Measurements from ENCODE around the gene POLR3E. TPM values are rescaled to one million over a fixed set of nuclear protein-coding genes. Genes with fewer than 3 reads are reported as not detected.
A peak's percentile ranks its signal among the peaks of the same experiment; 100 is the strongest.
"Not testable (repeated sequence)": the region's sequence is repeated elsewhere in the genome, so short reads cannot be mapped to it uniquely, and the experiment has no call there.

POLR3E gene
- total RNA-seq, 1 experiment from 2014 or later = 95.2 TPM

GRCh38 chr16:22297871-22298733 is 893 bp downstream of the POLR3E start:
- peak; percentile 83 for DNase-seq
- TF ChIP-seq, protein P1, sequence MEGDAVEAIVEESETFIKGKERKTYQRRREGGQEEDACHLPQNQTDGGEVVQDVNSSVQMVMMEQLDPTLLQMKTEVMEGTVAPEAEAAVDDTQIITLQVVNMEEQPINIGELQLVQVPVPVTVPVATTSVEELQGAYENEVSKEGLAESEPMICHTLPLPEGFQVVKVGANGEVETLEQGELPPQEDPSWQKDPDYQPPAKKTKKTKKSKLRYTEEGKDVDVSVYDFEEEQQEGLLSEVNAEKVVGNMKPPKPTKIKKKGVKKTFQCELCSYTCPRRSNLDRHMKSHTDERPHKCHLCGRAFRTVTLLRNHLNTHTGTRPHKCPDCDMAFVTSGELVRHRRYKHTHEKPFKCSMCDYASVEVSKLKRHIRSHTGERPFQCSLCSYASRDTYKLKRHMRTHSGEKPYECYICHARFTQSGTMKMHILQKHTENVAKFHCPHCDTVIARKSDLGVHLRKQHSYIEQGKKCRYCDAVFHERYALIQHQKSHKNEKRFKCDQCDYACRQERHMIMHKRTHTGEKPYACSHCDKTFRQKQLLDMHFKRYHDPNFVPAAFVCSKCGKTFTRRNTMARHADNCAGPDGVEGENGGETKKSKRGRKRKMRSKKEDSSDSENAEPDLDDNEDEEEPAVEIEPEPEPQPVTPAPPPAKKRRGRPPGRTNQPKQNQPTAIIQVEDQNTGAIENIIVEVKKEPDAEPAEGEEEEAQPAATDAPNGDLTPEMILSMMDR (IDR thresholded peaks at IDR 0.05; ENCODE audit: unreplicated experiment) = no peak
- Mint-ChIP-seq H3K9me3 (ENCODE audit: low read depth, unreplicated experiment) (no peaks in the 10 kb centered on the region), H3K27ac (ENCODE audit: unreplicated experiment) (peak overlapping the region; percentile 99), H3K36me3 (ENCODE audit: insufficient read depth, unreplicated experiment) (peaks cover 50% of the 10 kb centered on the region), H3K4me3 (ENCODE audit: low read depth, unreplicated experiment) (peak overlapping the region; percentile 97), H3K27me3 (ENCODE audit: unreplicated experiment) (no peaks in the 10 kb centered on the region), H3K4me1 (ENCODE audit: low read depth, unreplicated experiment) (peaks cover 22% of the 10 kb centered on the region)
- intact Hi-C loops (cut with micrococcal nuclease; ENCODE audit: unreplicated experiment) = loop anchor here (1.0 to 2.0 kb wide), 3 partner anchors 61 to 103 kb away; no protein-coding TSS in a partner anchor
- CTCF ChIA-PET = interaction anchor here (0.6 to 2.1 kb wide), 4 partner anchors 92 to 110 kb away, joined by 3 to 15 read pairs (median 3); partner anchors contain the start of gene EEF2K
- TSS peak; percentile 100 for BruUV-seq (replicated peaks)

DNA sequence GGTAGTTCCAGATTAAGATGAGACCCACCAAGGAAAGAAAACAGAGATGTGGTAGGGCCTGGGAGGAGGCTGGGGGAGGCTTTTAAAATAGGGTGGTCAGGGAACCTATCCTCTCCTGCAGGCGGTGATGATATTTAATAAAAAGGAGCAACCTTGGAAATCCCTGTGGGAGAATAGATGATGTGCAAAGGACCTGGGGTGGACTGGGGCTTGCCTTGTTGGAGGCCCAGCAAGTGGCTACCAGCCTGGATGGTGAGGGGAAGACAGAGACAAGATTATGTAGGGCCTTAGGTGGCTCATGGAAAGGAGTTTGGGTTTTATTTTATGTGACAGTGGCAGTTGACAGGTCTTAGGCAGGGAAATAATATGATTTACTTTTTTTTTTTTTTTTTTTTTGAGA is 1.8 kb downstream of the POLR3E start:
- intact Hi-C loops (cut with micrococcal nuclease; ENCODE audit: unreplicated experiment) = no loop called here

GRCh38 chr16:22300427-22301071 is 3.3 kb downstream of the POLR3E start:
- TF ChIP-seq, protein P1 (IDR thresholded peaks at IDR 0.05; ENCODE audit: unreplicated experiment) = peak; percentile 58

More for the DNA sequence above, 1.8 kb downstream of the POLR3E start:
- Mint-ChIP-seq H3K36me3 (ENCODE audit: insufficient read depth, unreplicated experiment) (peaks cover 55% of the 10 kb centered on the region), H3K27ac (ENCODE audit: unreplicated experiment) (peak overlapping the region; percentile 99), H3K4me1 (ENCODE audit: low read depth, unreplicated experiment) (peaks cover 22% of the 10 kb centered on the region), H3K27me3 (ENCODE audit: unreplicated experiment) (no peaks in the 10 kb centered on the region), H3K4me3 (ENCODE audit: low read depth, unreplicated experiment) (peak overlapping the region; percentile 97), H3K9me3 (ENCODE audit: low read depth, unreplicated experiment) (no peaks in the 10 kb centered on the region)
- BruUV-seq (replicated peaks) = no TSS peak
- CTCF ChIA-PET = interaction anchor here (0.9 kb wide), 1 partner anchor 103 kb away, joined by 3 read pairs; no protein-coding TSS in a partner anchor
- TF ChIP-seq, protein P1 (IDR thresholded peaks at IDR 0.05; ENCODE audit: unreplicated experiment) = no peak
- DNase-seq = no peak

DNA sequence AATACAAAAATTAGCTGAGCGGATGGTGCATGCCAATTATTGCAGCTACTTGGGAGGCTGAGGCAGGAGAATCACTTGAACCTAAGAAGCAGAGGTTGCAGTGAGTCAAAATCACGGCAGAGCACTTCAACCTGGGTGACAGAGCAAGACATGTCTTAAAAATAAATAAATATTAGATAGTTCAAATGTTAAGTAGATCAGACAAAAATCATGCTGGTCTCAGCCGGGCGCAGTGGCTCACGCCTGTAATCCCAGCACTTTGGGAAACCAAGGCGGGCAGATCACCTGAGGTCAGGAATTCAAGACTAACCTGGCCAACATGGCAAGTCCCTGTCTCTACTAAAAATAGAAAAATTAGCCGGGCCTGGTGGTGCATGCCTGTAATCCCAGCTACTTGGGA is 4.2 kb downstream of the POLR3E start:
- H3K4me3 Mint-ChIP-seq (ENCODE audit: low read depth, unreplicated experiment); H3K9me3 Mint-ChIP-seq (ENCODE audit: low read depth, unreplicated experiment); H3K27ac Mint-ChIP-seq (ENCODE audit: unreplicated experiment); BruUV-seq (replicated peaks); intact Hi-C loops (cut with micrococcal nuclease; ENCODE audit: unreplicated experiment); CTCF ChIA-PET; H3K27me3 Mint-ChIP-seq (ENCODE audit: unreplicated experiment); DNase-seq: not testable (repeated sequence)
- H3K36me3 Mint-ChIP-seq (ENCODE audit: insufficient read depth, unreplicated experiment) = peaks cover 54% of the 10 kb centered on the region
- peaks cover 22% of the 10 kb centered on the region for H3K4me1 Mint-ChIP-seq (ENCODE audit: low read depth, unreplicated experiment)

More at GRCh38 chr16:22300427-22301071, 3.3 kb downstream of the POLR3E start:
- Mint-ChIP-seq H3K27ac (ENCODE audit: unreplicated experiment) (no peak overlapping the region), H3K4me3 (ENCODE audit: low read depth, unreplicated experiment) (no peak overlapping the region), H3K9me3 (ENCODE audit: low read depth, unreplicated experiment) (no peaks in the 10 kb centered on the region), H3K4me1 (ENCODE audit: low read depth, unreplicated experiment) (peaks cover 22% of the 10 kb centered on the region), H3K36me3 (ENCODE audit: insufficient read depth, unreplicated experiment) (peaks cover 59% of the 10 kb centered on the region), H3K27me3 (ENCODE audit: unreplicated experiment) (no peaks in the 10 kb centered on the region)
- CTCF ChIA-PET = interaction anchor here (0.6 to 1.2 kb wide), 4 partner anchors 21 to 97 kb away, joined by 3 to 5 read pairs (median 4); partner anchors contain the start of gene EEF2K
- intact Hi-C loops (cut with micrococcal nuclease; ENCODE audit: unreplicated experiment) = no loop called here
- BruUV-seq (replicated peaks) = no TSS peak
- DNase-seq = peak; percentile 66

All from Calu3 (cell line).